ENCODE measurements around the gene PARP1.

The PARP1 gene

GRCh38 chr1:226381226-226381998 is 26.5 kb downstream of the PARP1 start:
- no peak for DNase-seq (ENCODE audit: low read depth in 2 of 2)

DNA sequence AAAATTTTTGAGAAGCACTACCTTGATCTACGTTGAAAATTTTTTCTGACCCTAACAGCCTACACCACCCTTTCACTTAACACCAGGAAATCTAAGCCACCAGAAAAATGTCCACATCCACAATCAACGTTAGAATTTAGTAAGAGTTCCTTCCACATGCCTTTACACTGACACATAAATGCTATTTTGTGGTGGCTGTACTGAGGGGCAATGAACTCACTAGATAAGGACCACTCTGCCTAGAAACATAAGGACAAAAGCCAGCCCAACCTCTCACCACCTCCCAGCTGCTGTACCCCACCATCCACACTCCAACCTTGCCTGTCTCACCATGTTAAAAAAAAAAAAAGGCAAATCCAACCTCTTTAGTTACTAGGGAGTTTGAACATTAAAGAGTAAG is 29.8 kb downstream of the PARP1 start:
- DNase-seq (ENCODE audit: low read depth in 2 of 2) = no peak

DNA sequence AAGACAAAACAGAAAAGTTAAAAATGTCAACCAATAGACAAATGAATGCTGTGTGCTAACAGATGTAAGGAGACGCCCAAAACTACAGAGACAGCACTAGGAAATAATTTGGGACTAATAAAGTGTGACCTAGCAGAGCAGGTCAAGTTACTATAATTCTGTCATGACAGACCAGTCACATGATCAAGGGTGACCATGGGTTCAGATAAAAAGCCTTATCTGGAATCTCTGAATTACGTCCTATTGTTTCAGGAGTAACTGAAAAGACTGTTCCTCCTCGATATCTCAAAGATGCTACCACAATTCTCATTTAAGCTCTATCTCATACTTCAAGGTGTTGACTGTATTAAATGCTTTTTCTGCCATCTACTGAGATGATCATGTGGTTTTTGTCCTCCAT is 31.6 kb downstream of the PARP1 start:
- DNase-seq (ENCODE audit: low read depth in 2 of 2) = no peak

GRCh38 chr1:226373376-226373775 is 34.5 kb downstream of the PARP1 start:
- no peak for DNase-seq (ENCODE audit: low read depth in 2 of 2)

DNA sequence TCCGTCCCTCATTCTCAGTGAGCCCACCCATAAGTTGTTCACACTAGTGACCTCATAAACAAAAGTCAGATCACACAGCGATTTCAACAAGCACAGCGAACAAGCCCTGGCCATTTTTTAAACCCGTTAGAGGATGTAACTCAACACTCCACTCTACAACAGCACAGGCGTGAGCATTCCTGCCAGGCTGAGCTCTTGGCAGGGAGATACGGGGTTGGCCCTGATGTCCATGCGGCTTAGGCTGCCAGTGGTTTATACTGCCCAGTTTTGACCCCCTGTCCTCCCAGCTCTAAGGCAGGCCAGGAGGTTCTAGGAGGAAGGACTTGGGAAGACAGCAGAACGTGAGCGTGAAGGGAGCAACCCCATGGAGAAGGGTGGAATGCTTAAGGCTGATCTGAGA is 35.0 kb downstream of the PARP1 start:
- DNase-seq (ENCODE audit: low read depth in 2 of 2) = no peak

DNA sequence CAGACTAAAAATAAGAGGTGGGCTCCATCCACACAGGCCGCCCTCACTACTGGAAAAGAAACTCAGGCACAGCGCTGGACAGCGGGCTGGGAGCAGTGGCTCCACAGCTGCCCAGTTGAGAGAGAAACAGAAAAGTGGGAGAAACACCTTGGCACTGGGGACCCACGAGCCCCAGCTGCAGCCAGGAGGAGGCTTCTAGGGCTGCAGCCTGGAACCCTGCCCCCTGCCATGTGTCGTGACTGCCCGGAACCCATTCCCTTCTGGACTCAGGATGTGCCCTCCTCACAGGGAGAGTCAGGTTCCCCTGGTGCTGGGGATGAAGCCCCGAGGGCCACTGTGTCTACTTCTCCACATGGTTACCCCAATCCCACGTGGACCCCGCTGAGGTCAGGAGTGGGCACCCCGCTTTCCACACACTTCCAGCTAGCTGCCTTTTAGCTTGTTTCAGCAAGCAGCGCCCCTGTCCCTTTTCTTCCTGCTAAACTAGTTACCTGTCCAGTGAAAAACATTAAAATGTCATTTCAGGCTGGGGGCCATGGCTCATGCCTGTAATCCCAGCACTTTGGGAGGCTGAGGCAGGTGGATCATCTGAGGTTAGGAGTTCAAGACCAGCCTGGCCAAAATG is 35.9 kb downstream of the PARP1 start:
- no peak for DNase-seq (ENCODE audit: low read depth in 2 of 2)

GRCh38 chr1:226371027-226371694 is 36.7 kb downstream of the PARP1 start:
- no peak for DNase-seq (ENCODE audit: low read depth in 2 of 2)

DNA sequence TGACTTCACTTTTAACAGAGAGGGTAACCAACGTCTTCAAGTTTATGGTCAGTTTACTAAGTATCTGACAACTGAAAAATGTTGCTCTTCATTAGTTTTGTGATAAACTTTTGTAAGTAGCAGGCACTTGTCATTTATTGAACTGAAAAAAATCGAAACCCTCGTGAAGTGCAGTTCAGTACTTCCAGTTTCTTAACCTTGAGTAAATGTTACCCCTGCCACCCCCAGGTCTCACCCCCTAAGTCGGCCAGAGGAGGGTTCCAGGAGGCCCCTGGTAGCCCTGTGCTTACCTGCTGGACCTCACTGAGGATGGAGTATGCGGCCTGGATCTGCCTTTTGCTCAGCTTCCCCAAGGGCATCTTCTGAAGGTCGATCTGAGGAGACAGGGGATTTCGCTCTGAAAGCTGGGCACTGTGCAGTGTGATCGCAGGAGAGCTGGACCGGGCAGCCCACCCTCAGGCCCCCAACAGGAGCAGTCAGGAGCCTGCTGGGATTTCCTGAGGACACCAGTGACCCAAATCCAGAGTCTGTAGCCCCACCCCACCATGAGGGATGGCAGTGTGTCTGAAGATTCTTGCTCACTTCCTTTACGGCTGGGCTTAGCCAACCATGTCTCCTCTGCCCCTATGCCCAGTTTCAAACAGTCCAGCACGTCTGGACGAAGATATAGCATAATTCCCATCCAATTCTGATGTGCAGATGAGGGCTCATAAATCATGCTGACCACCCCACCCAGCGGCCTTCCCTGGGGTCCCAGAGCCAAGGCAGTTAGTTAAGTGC is 37.6 kb downstream of the PARP1 start:
- DNase-seq (ENCODE audit: low read depth in 2 of 2) = no peak

GRCh38 chr1:226369110-226369509 is 38.8 kb downstream of the PARP1 start:
- no peak for DNase-seq (ENCODE audit: low read depth in 2 of 2)

GRCh38 chr1:226366290-226366689 is 41.6 kb downstream of the PARP1 start:
- DNase-seq (ENCODE audit: low read depth in 2 of 2) = no peak

GRCh38 chr1:226365831-226366231 is 42.1 kb downstream of the PARP1 start:
- DNase-seq (ENCODE audit: low read depth in 2 of 2) = no peak

- DNase-seq (ENCODE audit: low read depth in 2 of 2) = no peak
Observed at GRCh38 chr1:226364901-226365565, 42.9 kb downstream of the PARP1 start.

- no peak for DNase-seq (ENCODE audit: low read depth in 2 of 2)
Observed at GRCh38 chr1:226364514-226364899, 43.4 kb downstream of the PARP1 start.

DNA sequence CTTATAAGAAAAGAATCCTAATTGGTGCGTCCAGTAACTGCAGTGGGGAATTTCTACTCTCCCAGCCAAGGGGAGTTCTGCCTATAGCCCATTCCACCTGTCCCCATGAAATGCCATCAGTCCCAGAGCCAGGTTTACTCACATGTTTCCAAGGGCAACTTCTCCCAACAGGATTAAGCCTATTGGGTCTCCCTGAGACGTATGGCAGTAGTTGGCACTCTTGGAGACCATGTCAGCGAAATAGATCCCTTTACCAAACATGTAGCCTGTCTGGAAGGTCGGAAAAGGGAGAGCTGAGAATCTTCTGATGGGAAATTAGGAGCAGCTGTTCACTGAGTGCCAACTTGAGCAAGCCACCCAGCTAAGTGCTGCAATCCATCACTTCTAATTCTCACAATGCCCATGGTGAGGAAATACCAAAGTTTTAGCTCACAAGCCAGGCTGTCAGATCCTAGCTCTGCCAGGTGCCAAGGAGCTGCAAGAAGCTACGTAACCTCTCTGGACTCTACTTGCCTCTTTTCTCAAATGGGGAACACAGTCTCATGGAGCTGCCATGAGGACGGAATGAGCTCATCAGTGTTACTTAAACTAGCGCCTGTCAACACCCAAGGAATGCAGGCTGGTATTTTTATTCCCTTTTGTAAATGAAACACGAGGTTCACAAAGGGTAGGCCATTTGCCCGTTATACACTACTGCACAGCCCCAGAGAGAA is 43.9 kb downstream of the PARP1 start:
- no peak for DNase-seq (ENCODE audit: low read depth in 2 of 2)

DNA sequence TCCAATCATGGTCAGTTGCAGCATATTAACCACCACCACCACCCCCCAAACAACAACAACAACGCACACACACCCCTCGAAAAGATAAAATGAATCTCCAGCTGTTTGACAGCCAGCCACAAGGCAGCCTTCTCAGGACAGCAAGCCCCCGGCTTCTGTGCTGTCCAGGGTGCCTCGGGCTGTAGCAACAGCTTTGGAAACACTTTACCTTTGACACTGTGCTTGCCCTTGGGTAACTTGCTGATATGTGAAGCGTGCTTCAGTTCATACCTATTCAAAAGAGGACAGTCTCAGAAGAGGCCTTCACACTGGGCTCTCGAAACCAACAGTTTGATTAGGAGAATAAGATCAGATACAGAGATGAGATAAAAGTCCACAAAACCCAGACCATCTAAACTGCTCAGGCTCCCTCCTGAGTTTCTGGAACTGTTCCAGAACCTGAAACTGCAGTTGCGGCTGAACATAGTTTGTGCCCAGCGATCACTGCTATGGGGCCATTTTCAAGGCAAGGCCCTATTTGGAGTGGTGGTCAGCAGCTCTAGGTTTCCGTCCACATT is 44.9 kb downstream of the PARP1 start:
- DNase-seq (ENCODE audit: low read depth in 2 of 2) = no peak

DNA sequence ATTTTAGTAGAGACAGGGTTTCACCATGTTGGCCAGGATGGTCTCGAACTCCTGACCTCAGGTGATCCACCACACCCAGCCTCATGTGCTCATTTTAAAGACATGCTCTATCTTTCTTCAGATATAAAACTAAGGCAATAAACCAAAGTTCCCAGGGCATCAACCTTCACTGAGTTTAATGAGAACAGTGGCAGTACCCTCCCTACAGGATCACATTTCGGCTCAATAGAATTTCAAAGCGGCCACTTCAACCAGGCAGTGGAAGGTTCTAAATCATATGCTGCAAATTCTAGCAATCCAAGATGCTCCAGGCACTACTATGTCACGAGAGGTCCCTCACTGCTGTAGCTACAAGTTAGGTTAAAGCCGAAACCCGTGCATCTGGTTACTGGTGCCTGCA is 45.5 kb downstream of the PARP1 start:
- no peak for DNase-seq (ENCODE audit: low read depth in 2 of 2)

GRCh38 chr1:226360106-226360746 is 47.7 kb downstream of the PARP1 start:
- DNase-seq (ENCODE audit: low read depth in 2 of 2) = no peak

- no peak for DNase-seq (ENCODE audit: low read depth in 2 of 2)
Observed at GRCh38 chr1:226357416-226357815, 50.5 kb downstream of the PARP1 start.

DNA sequence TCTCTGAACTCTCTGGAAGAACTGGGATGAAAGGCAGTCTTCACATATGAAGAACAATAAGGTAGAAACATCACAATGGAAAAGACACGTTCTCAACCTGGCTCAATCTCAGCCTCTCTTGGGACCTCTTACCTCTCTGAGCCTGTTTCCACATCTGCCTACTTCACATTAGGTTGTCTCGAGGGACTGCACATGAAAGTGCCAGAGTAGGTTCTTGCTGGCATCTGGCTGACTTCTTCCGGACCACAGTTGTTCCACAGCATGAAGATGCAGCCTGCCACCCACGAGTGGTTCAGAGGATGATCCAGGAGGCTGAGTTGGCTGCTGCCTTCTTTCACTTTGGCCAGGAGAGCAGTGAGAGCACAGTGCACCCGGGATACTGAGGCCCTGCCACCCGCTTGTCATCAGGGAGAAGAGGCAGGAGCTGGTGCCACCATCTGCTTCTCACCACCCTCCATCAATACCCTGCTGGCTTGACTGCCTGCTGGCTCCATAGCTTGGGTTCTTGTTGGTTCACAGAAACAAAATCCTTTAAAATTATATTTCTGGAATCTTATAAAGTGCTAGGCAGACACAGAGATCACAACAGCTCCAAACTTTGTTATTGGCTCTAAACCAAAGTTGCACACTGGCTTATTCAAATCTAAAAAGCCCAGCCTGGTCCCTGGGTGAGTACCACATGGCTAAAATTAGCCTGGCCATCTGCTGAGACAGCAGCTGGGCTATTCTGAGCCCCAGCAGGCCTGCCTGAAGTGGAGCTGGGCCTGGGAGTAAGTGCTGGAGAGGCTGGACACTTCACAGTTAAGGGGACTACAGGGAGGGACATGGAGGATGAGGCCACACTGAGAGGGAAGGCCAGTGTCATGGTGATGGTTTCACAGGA is 52.0 kb downstream of the PARP1 start:
- DNase-seq (ENCODE audit: low read depth in 2 of 2) = no peak
